NT2/D1 (cell line): ENCODE data around the gene NAA10.

Experiments
- YY1 ChIP-seq: IDR thresholded peaks from 2 replicates; pipeline ENCODE4 v1.6.1; 2011; ENCODE audit not compliant: insufficient read length, insufficient read depth
- ZNF274 ChIP-seq: IDR thresholded peaks from 2 replicates; pipeline ENCODE4 v1.6.1; 2011; ENCODE audit warnings: mild to moderate bottlenecking, low read depth, low read length

GRCh38 chrX:153911798-153912197, 23.0 kb downstream of the NAA10 start:
- TF ChIP-seq YY1 = no peak
- no peak for TF ChIP-seq ZNF274
